ENCODE measurements around the gene HNRNPH1.

The HNRNPH1 gene

DNA sequence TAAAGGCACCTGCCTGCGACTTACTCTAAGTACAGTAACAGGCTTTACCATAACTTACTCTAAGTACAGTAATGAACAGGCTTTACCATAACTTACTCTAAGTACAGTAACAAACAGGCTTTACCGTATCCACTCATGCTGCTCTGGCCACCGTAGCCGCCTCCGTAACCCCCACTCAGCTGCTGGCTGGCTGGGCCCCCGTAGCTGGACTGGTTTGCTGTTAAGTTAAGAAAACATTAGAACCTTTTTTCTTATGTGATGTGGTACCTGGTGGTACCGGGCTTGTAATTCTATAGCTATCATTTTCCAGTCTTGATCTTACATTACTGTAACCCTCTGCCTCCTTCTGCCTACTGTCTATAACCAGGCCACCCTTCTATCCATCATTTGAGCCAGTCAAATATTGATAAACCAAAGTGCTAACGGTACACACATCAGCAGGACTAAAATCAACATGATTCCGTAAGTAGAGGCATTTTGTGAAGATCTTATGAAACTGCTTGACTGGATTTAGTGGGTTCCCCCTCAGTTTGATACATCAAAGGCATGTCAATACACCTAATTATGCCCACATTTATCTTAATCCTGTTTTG, 7.4 kb downstream of the HNRNPH1 start:
- Histone ChIP-seq H3K4me1 (peaks cover 23% of the 10 kb centered on the region), H3K4me3 (no peak overlapping the region)
- in situ Hi-C loops (cut with MboI; ENCODE audit: low sequenced_read_pairs): loop anchor here (10.0 kb wide), 1 partner anchor 109 kb away; no protein-coding TSS in a partner anchor

DNA sequence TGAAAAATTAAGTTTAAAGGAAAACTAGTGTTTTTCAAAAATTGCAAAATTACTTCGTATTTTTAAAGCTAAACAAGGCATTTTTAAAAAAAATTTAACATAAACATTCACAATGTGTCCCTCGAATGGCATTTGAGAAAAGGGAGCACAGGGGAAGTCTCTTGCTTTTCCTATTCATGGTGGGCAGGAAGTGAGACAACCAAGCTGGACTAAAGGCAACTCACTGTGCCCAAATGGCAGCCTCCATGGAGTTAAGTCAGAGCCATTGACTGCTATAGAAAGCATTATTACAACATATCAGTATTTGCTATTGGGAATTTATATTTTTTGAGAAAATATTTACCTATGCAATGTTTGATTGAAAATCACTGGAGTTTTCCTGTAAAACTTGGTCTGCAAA, 8.3 kb downstream of the HNRNPH1 start:
- no peak overlapping the region for H3K4me3 ChIP-seq
- in situ Hi-C loops (cut with MboI; ENCODE audit: low sequenced_read_pairs): loop anchor here (10.0 kb wide), 1 partner anchor 110 kb away; no protein-coding TSS in a partner anchor
- H3K9me3 ChIP-seq: no peaks in the 10 kb centered on the region
- no peak for DNase-seq (ENCODE audit: low spot score in 2 of 2)
- H3K4me1 ChIP-seq: peaks cover 14% of the 10 kb centered on the region
- no peaks in the 10 kb centered on the region for H3K27me3 ChIP-seq (ENCODE audit: low read depth)
- H3K36me3 ChIP-seq (replicated peaks): peaks cover 98% of the 10 kb centered on the region

More for the DNA sequence above, 7.4 kb downstream of the HNRNPH1 start:
- DNase-seq (ENCODE audit: low spot score in 2 of 2): no peak
- H3K36me3 ChIP-seq (replicated peaks): peaks cover 98% of the 10 kb centered on the region
- no peaks in the 10 kb centered on the region for H3K9me3 ChIP-seq
- no peaks in the 10 kb centered on the region for H3K27me3 ChIP-seq (ENCODE audit: low read depth)

- no peak for DNase-seq (ENCODE audit: low spot score in 2 of 2)
- Histone ChIP-seq H3K4me1 (peaks cover 11% of the 10 kb centered on the region), H3K9me3 (no peaks in the 10 kb centered on the region), H3K36me3 (replicated peaks) (peaks cover 98% of the 10 kb centered on the region), H3K4me3 (no peak overlapping the region), H3K27me3 (ENCODE audit: low read depth) (no peaks in the 10 kb centered on the region)
- in situ Hi-C loops (cut with MboI; ENCODE audit: low sequenced_read_pairs): loop anchor here (10.0 kb wide), 1 partner anchor 110 kb away; no protein-coding TSS in a partner anchor
These were observed 8.7 kb downstream of the HNRNPH1 start for GRCh38 chr5:179614745-179615144.

GRCh38 chr5:179613460-179614071, 9.9 kb downstream of the HNRNPH1 start:
- in situ Hi-C loops (cut with MboI; ENCODE audit: low sequenced_read_pairs): loop anchor here (10.0 kb wide), 1 partner anchor 111 kb away; no protein-coding TSS in a partner anchor

GRCh38 chr5:179612577-179613459, 10.7 kb downstream of the HNRNPH1 start:
- in situ Hi-C loops (cut with MboI; ENCODE audit: low sequenced_read_pairs): loop anchor here (10.0 kb wide), 1 partner anchor 112 kb away; no protein-coding TSS in a partner anchor
- H3K27me3 ChIP-seq (ENCODE audit: low read depth): no peaks in the 10 kb centered on the region
- peaks cover 91% of the 10 kb centered on the region for H3K36me3 ChIP-seq (replicated peaks)
- no peak for DNase-seq (ENCODE audit: low spot score in 2 of 2)
- no peaks in the 10 kb centered on the region for H3K4me1 ChIP-seq
- no peaks in the 10 kb centered on the region for H3K9me3 ChIP-seq
- H3K4me3 ChIP-seq: no peak overlapping the region

More at GRCh38 chr5:179613460-179614071, 9.9 kb downstream of the HNRNPH1 start:
- no peaks in the 10 kb centered on the region; the same call in 1 of the 2 replicates for H3K4me1 ChIP-seq
- no peak for DNase-seq (ENCODE audit: low spot score in 2 of 2)
- H3K4me3 ChIP-seq: no peak overlapping the region
- peaks cover 93% of the 10 kb centered on the region for H3K36me3 ChIP-seq (replicated peaks)
- no peaks in the 10 kb centered on the region for H3K9me3 ChIP-seq
- no peaks in the 10 kb centered on the region for H3K27me3 ChIP-seq (ENCODE audit: low read depth)

DNA sequence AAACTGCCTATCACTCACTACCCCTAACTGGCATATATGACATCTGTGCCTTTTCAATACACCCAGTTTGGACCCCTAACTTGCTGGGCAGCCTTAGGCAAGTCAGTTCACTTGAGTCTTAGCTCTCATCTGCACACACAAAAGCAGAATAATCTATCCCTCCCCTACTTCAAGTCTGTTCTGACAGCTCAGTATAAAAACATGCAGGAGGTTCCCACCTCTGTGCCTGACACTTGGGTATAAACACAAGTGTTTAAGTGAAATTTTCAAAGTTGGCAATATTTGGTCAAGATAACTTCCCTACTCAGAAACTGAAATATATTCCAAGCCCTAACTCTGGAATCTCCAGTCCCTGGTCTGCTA, 12.6 kb downstream of the HNRNPH1 start:
- H3K9me3 ChIP-seq: no peaks in the 10 kb centered on the region
- H3K27me3 ChIP-seq (ENCODE audit: low read depth): no peaks in the 10 kb centered on the region
- DNase-seq (ENCODE audit: low spot score in 2 of 2): no peak
- H3K4me1 ChIP-seq: no peaks in the 10 kb centered on the region
- in situ Hi-C loops (cut with MboI; ENCODE audit: low sequenced_read_pairs): loop anchor here (10.0 kb wide), 1 partner anchor 114 kb away; no protein-coding TSS in a partner anchor
- H3K36me3 ChIP-seq (replicated peaks): peaks cover 89% of the 10 kb centered on the region
- no peak overlapping the region for H3K4me3 ChIP-seq

- no peak for DNase-seq (ENCODE audit: low spot score in 2 of 2)
- Histone ChIP-seq H3K9me3 (no peaks in the 10 kb centered on the region), H3K36me3 (replicated peaks) (peaks cover 89% of the 10 kb centered on the region), H3K27me3 (ENCODE audit: low read depth) (no peaks in the 10 kb centered on the region), H3K4me3 (no peak overlapping the region), H3K4me1 (no peaks in the 10 kb centered on the region)
- in situ Hi-C loops (cut with MboI; ENCODE audit: low sequenced_read_pairs): loop anchor here (10.0 kb wide), 1 partner anchor 114 kb away; no protein-coding TSS in a partner anchor
These were observed 13.2 kb downstream of the HNRNPH1 start for GRCh38 chr5:179610109-179610902.

DNA sequence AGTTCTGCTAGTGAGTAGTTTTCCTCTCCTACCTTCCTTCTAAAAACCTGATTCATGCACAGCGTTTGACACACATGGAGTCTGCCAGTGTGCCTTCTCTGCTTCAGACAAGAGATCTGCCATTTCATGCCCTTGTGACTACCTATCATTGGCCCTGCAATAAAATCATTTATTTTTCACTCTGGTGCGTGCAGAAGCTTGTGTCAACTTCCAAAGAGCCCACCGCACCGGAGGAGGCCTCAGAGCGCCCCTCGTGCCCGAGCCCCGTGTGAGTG, 13.7 kb downstream of the HNRNPH1 start:
- in situ Hi-C loops (cut with MboI; ENCODE audit: low sequenced_read_pairs): loop anchor here (10.0 kb wide), 1 partner anchor 115 kb away; no protein-coding TSS in a partner anchor
- no peaks in the 10 kb centered on the region for H3K9me3 ChIP-seq
- H3K27me3 ChIP-seq (ENCODE audit: low read depth): no peaks in the 10 kb centered on the region
- peaks cover 84% of the 10 kb centered on the region for H3K36me3 ChIP-seq (replicated peaks)
- H3K4me1 ChIP-seq: no peaks in the 10 kb centered on the region
- no peak overlapping the region for H3K4me3 ChIP-seq
- DNase-seq (ENCODE audit: low spot score in 2 of 2): no peak

GRCh38 chr5:179608131-179608581, 15.3 kb downstream of the HNRNPH1 start:
- Histone ChIP-seq H3K9me3 (no peaks in the 10 kb centered on the region), H3K4me1 (no peaks in the 10 kb centered on the region), H3K27me3 (ENCODE audit: low read depth) (no peaks in the 10 kb centered on the region), H3K36me3 (replicated peaks) (peaks cover 79% of the 10 kb centered on the region), H3K4me3 (no peak overlapping the region)
- in situ Hi-C loops (cut with MboI; ENCODE audit: low sequenced_read_pairs): no loop called here
- DNase-seq (ENCODE audit: low spot score in 2 of 2): no peak

GRCh38 chr5:179607160-179607931, 16.1 kb downstream of the HNRNPH1 start:
- H3K9me3 ChIP-seq: no peaks in the 10 kb centered on the region
- no peak for DNase-seq (ENCODE audit: low spot score in 2 of 2)
- H3K36me3 ChIP-seq (replicated peaks): peaks cover 77% of the 10 kb centered on the region
- H3K27me3 ChIP-seq (ENCODE audit: low read depth): no peaks in the 10 kb centered on the region
- in situ Hi-C loops (cut with MboI; ENCODE audit: low sequenced_read_pairs): no loop called here
- no peak overlapping the region for H3K4me3 ChIP-seq
- H3K4me1 ChIP-seq: no peaks in the 10 kb centered on the region

- no peaks in the 10 kb centered on the region for H3K27me3 ChIP-seq (ENCODE audit: low read depth)
- no peak overlapping the region for H3K4me3 ChIP-seq
- no peaks in the 10 kb centered on the region for H3K9me3 ChIP-seq
- peaks cover 78% of the 10 kb centered on the region for H3K36me3 ChIP-seq (replicated peaks)
- in situ Hi-C loops (cut with MboI; ENCODE audit: low sequenced_read_pairs): no loop called here
- H3K4me1 ChIP-seq: no peaks in the 10 kb centered on the region
- no peak for DNase-seq (ENCODE audit: low spot score in 2 of 2)
These were observed 16.6 kb downstream of the HNRNPH1 start for GRCh38 chr5:179606910-179607159.

DNA sequence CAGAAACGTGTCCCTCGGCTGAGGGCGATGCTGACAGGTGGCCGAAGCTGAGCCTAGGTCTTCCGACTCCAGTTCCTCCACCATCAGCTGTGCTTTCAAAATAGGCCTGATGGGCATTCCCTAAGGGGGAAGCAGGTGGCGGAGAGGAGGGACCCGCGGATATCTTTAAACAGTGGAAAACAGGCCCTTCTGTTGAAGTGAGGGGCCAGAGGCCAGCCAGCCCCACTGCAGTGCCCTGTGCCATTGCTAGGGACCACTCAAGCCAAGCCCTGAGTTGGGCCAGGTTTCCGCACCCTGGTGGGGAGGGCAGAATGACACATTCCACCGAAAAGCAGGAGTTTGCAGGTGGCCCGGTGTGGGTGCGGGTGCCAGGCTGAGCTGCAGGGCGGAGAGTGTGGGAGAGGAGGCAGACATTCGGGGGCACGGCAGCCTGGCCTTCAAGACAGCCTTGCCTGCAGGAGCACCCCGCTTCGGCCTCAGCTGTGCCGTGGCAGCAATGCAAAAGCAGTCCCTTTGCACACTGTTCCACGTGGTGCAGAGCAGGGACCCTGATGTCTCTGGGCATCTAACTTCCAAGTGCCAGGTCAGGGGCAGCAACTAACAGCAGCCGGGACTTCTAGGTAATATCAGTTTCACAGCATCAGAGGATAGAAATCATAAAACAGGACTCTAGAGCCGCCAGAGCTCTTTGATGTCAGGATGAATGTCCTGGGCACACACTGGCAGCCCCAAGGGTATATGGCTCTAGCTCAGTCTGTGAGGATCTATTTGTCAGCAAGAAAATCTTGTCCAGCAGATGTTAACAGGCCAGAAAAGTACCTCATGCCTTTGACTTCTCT, 17.2 kb downstream of the HNRNPH1 start:
- Histone ChIP-seq H3K4me3 (no peak overlapping the region), H3K36me3 (replicated peaks) (peaks cover 75% of the 10 kb centered on the region)

More for the DNA sequence above, 17.2 kb downstream of the HNRNPH1 start:
- Histone ChIP-seq H3K9me3 (no peaks in the 10 kb centered on the region), H3K4me1 (no peaks in the 10 kb centered on the region), H3K27me3 (ENCODE audit: low read depth) (no peaks in the 10 kb centered on the region)
- in situ Hi-C loops (cut with MboI; ENCODE audit: low sequenced_read_pairs): no loop called here
- DNase-seq (ENCODE audit: low spot score in 2 of 2): no peak
